ENCODE results near the gene PLCH2. TPM values are rescaled to one million over a fixed set of nuclear protein-coding genes. Genes with fewer than 3 reads are reported as not detected.

PLCH2 gene
- total and polyA plus RNA-seq, 9 of the 15 experiments (the other 6 are each of a cell fraction or from before 2014, with no cell fraction given) = 0.16 TPM; not detected in 8

GRCh38 chr1:2459757-2460156, 16.3 kb upstream of the PLCH2 start:
- in situ Hi-C loops (cut with MboI) = no loop called here
- H4K20me1 ChIP-seq (replicated peaks; ENCODE audit: control insufficient read depth, insufficient read depth, low read length) = peaks cover 26% of the 10 kb centered on the region
- H3K79me2 ChIP-seq (ENCODE audit: control insufficient read depth, insufficient read depth, low read length) = no peaks in the 10 kb centered on the region
- peaks cover 0 to 47% of the 10 kb centered on the region in 2 experiments; a peak in 1 of 5 replicates for H3K4me1 ChIP-seq (replicated peaks in 1 of 2; ENCODE audit: control insufficient read depth in 2 of 2, insufficient read depth in 2 of 2, low read length in 2 of 2)
- no peak overlapping the region for H3K9ac ChIP-seq (ENCODE audit: insufficient read depth in 1 of 2, low read depth in 2 of 2, low read length in 2 of 2)
- H3K9me3 ChIP-seq (replicated peaks; ENCODE audit: control insufficient read depth, insufficient read depth, low read depth, low read length) = no peaks in the 10 kb centered on the region
- no peak overlapping the region for H3K4me2 ChIP-seq (ENCODE audit: insufficient read depth, low read length)
- no peak for FAIRE-seq
- no peak for DNase-seq (ENCODE audit: extremely low read depth in 1 of 4, low spot score in 3 of 4)
- 10% methylated on average over 23 of the region's 23 CpGs for WGBS (ENCODE audit: insufficient coverage, low coverage, missing lambda C conversion rate)
- peaks cover 20 to 78% of the 10 kb centered on the region in 2 experiments; a peak in 3 of 5 replicates for H3K27me3 ChIP-seq (ENCODE audit: control insufficient read depth in 2 of 2, insufficient read depth in 2 of 2, low read length in 2 of 2)
- ChIA-PET POLR2A (interaction anchor here (1.1 kb wide), 1 partner anchor 10 kb away, joined by 3 read pairs; no protein-coding TSS in a partner anchor), CTCF (ENCODE audit: low intra/inter-chr PET ratio) (no interaction called here)
- intact Hi-C loops (cut with micrococcal nuclease) = no loop called here
- H3K36me3 ChIP-seq (ENCODE audit: control insufficient read depth, insufficient read depth, low read length) = no peaks in the 10 kb centered on the region
- no peak overlapping the region for H3K27ac ChIP-seq (ENCODE audit: extremely low read depth, low read depth, low read length)
- no peak overlapping the region for H3K4me3 ChIP-seq
- ATAC-seq = peak; percentile 55
- no peak overlapping the region for H2AFZ ChIP-seq (ENCODE audit: low read depth, low read length)
- H3K9me1 ChIP-seq (ENCODE audit: control insufficient read depth, insufficient read depth, low read length) = no peaks in the 10 kb centered on the region
- no TSS peak for BruUV-seq (replicated peaks)
- TF ChIP-seq ZNF764 (CRISPR knock-in tag; IDR thresholded peaks at IDR 0.05; ENCODE audit: low read depth) = no peak
- no peak for TF ChIP-seq THAP7 (CRISPR knock-in tag; IDR thresholded peaks at IDR 0.05)
- no peak for TF ChIP-seq NCOR1 (IDR thresholded peaks at IDR 0.05)
- no peak for TF ChIP-seq DMBX1 (CRISPR knock-in tag; IDR thresholded peaks at IDR 0.05; ENCODE audit: borderline replicate concordance)
- TF ChIP-seq ESRRA (IDR thresholded peaks at IDR 0.05; ENCODE audit: borderline replicate concordance, low read depth) = no peak
- no peak for TF ChIP-seq ZNF445 (CRISPR knock-in tag; IDR thresholded peaks at IDR 0.05; ENCODE audit: low read depth)
- peak in 1 of 2 experiments; percentile 57; a peak in 2 of 4 replicates for TF ChIP-seq RAD21 (CRISPR knock-in tag; conservative IDR thresholded peaks at IDR 0.05 in 1 of 2, IDR thresholded peaks at IDR 0.05 in 1 of 2)
- no peak for TF ChIP-seq CBX2 (IDR thresholded peaks at IDR 0.05; ENCODE audit: insufficient read depth, low read length, poor library complexity, severe bottlenecking)
- TF ChIP-seq RERE (CRISPR knock-in tag; IDR thresholded peaks at IDR 0.05; ENCODE audit: borderline replicate concordance) = no peak
- TF ChIP-seq GTF2A2 (tag; IDR thresholded peaks at IDR 0.05) = no peak
- peak; percentile 81; the same call in 1 of the 2 replicates for TF ChIP-seq SAFB (IDR thresholded peaks at IDR 0.05; ENCODE audit: borderline replicate concordance, low read depth, low read length)
- TF ChIP-seq HBP1 (CRISPR knock-in tag; IDR thresholded peaks at IDR 0.05) = no peak
- TF ChIP-seq, protein P1, sequence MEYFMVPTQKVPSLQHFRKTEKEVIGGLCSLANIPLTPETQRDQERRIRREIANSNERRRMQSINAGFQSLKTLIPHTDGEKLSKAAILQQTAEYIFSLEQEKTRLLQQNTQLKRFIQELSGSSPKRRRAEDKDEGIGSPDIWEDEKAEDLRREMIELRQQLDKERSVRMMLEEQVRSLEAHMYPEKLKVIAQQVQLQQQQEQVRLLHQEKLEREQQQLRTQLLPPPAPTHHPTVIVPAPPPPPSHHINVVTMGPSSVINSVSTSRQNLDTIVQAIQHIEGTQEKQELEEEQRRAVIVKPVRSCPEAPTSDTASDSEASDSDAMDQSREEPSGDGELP (CRISPR knock-in tag; IDR thresholded peaks at IDR 0.05; ENCODE audit: borderline replicate concordance) = peak; percentile 36; the same call in 1 of the 2 replicates
